ENCODE results near the gene TMEM248.

Gene TMEM248

GRCh38 chr7:67006965-67007364, 85.9 kb downstream of the TMEM248 start:
- no peak for FAIRE-seq

All from endometrium (tissue), 2 donors.